GM18907 (cell line): ENCODE measurements around the gene QKI.
"Not testable (repeated sequence)": the region's sequence is repeated elsewhere in the genome, so short reads cannot be mapped to it uniquely, and the experiment has no call there.

Experiments used
- ATAC-seq: cut with Tn5 transposase; IDR thresholded peaks from one replicate; pipeline ENCODE4 v1.9.1; 2021; ENCODE audit warnings: mild to moderate bottlenecking, moderate library complexity; ENCODE audit not compliant: unreplicated experiment

Gene QKI

DNA sequence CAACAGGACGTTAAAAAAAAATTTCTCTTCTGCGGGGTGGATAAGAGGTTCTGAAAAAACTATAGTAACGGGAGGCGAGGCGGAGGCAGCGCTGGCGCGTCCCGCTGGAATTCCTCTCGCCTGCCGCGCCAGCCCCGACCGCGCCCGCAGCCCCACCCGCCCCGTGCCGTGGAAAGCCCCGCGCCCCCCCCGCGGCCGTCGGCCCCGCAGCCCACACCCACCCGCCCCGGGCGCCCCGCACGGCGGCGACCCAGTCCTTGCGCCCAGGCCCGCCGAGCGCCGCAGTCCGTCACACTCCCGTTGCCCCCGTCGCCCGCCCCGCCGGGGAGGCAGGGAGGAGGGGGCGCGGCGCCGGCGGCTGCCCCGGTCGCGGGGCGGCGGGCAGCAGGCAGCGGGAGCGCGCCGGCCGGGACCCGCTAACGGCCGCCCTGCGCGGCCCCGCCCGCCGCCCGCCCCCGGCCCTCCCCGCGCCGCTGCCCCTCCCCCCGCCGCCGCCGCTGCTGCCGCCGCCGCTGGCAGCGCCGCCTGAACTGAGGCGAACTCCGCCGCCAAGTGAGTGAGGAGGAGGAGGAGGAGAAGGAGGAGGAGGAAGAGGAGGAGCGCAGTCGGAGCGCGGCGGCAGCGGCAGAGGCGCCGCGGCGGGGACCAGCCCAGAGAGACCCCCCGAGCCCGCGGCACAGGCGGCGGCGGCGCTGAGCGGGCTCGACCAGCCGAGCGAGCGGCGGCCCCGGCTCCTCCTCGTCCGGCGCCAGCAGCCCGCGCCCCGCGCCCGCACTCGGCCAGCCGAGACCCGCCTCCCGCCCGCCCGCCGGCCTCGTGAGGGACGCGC lies at the start of gene QKI:
TSS of gene QKI (plus strand) at position 602 of the 829 bp plus-strand sequence. CDS start 476 bp downstream, outside the sequence.
- peak; percentile 46 for ATAC-seq

DNA sequence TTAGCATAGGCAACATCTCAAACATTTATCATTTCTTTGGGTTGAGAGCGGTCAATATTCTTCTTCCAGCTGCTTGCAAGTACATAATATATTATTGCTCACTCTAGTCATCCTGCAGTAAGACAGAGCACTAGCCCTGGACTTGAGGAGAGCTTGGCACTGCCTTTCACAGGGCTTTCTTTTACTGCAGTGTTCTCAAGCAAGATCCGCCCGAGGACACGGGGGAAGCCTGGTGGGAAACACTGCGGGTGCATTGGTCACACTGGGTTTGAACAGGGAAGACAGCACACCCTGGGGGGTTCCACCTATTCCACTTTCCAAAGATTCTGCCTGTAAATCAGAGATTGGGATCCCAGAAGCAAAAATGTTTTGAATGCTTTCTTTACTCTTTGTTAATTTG lies 48.2 kb upstream of the QKI start:
- no peak for ATAC-seq

DNA sequence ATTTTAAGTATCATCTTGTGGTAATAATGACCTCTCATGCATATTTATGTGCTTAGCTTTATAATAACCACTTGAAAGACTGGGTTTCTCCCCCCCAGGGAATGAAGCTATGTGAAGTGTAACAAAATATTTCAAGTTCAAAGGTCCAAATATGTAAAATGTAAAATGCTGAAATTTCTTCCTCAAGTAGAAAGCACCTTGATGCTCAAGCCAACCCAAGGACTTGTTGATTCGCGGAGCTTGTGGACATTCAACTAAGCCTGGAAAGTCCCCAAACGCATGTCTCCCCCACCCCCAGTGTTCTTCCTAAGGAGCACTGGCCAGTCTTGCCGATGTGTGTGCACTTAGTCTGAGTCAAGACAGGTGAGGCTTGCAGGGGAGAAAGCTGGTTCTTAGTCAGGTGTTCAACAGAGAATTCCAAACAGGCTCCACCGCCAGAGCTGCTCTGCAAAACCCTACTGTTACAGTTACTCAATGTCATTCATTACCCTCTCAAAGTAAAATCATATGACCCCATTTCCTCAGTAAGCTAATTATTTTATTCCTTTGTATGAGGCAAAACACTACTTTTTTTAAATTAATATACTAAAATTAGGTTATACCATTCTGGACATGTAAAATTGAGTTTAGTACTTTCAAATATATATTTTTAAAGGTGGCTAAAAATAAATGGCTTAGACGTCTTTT lies 46.9 kb upstream of the QKI start:
- no peak for ATAC-seq

DNA sequence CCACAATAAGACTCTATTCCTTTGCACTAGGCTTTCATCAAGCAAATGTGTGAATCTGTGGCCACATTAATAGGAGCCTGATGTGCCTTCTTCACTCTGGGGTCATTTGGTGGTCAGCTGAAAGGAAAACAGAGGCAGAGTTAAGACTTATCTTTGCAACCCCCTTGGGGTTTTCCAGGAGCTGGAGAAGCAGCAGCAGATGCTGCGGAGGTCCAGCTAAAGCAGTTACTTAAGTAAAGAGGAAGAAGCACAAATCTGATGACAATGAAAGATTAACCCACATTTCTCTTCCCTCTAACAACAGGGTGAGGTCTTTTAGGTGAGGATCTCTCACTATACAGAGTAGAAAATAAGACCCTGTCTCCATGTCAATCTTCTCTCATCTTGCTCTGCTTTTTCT lies 45.4 kb upstream of the QKI start:
- no peak for ATAC-seq

DNA sequence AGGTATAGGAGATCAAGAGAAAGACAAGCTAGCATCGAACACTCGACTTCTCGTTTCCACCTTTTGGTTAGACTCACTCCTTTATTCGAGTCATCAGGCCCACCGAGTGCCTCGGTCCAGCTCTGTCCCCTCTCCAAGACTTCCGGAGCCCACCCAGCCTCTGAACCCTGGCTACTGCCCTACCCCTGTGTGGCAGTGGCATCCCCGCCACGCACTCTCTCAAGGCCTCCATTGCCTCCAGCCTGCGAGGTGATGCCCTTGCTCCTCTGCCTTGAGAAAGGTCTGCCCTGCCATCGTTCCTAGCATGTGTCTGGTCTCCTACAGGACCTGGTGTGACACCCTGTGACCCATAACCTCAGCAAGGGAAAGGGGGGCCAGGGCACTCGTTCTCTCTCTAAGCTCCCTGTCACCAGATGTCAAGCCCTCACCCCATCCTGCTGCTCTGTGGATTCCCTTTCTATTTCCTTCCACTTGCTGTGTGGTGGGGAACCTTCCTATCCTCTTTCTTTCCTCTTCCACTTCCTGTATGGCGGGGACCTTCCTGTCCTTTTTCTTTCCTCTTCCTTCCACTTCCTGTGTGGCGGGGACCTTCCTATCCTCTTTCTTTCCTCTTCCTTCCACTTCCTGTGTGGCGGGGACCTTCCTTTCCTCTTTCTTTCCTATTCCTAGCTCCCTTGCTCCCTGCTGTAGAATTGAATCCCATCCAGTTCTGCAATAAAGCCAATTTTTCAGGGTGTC lies 44.7 kb upstream of the QKI start:
- no peak for ATAC-seq

DNA sequence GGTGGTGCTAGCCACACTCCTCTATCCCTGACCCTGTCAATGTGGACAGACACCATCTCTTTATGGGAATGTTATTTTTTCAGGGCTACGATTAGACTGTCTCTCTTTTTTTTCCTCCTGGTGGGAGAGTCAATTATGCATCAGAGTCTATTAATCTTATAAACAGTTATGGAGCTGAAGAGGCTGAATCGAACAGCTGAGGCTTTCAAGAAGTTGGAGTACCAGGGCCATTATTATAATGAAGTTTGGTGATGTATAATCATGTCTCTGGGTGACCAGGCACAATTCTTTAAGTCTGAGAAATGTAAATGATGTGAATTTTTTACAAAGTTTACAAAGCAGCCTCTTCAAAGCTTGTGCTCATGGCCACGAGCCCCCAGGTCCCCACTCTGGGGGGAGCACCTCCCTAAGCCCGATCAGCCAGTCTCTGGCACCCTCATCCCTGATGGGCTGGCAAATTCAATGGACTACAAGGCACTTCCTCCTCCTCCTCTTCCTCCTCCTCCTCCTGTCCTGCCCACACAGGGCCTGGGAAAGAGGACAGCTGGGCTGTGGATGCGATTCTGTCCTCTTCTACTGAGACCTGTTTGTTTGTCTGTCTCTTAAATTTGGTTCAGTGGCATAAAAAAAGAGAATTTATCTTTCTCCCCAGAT lies 43.9 kb upstream of the QKI start:
- no peak for ATAC-seq

DNA sequence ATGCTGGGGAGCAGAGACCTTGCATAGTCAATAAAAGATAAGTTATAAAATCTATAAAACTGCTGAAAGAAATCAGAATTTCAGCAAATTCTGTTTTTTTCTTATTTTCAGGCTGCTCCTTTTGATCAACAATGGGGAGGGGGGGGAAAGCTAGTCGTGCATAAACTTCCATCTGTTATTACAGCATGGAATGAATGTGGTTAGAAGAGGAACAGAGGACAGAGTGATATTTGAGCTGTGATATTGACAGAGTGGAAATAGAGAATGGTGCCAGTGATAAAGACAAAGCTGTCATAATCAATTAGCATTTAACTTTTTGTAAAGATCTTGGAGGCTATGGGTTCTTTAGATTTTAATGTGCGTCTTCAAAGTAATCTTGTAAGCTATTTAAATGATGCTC lies 43.4 kb upstream of the QKI start:
- ATAC-seq: no peak

DNA sequence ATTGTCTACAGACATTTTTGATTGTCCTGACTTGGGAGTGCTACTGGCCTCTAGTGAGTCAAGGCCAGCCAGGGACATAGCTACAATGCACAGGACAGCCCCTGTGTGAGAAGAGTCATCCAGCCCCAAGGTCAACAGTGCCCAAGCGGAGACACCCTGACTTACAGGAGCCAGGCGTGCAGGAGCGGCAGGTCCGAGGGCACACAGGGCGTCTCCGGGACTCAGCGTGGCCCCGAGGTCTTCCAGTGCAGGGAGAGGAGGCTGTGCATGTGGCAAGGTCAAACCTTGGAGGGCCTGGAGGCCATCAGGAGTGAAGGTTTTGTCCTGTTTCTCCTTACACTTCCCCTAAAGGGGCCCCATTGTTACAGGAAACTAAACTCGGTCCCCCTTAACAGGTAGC lies 41.3 kb upstream of the QKI start:
- no peak for ATAC-seq

DNA sequence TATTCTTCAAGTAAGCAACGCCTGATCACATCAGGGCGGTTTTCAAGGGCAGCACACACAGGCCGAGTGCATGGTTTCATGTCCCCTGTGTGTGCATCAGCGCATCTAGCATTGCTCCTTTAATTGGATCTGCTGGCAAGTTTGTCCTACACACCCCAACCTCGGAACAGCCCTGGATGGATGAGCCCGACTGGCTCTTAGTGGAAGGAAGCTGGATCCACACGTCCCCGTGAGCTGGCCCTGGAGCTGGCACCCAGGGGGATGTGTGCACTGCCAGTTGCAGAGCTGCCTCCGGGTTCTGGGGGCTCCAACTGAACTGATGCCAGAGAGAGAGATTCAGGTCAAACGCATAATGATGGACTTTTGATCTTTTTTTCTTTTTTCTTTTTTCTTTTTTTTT lies 39.2 kb upstream of the QKI start:
- ATAC-seq: no peak

DNA sequence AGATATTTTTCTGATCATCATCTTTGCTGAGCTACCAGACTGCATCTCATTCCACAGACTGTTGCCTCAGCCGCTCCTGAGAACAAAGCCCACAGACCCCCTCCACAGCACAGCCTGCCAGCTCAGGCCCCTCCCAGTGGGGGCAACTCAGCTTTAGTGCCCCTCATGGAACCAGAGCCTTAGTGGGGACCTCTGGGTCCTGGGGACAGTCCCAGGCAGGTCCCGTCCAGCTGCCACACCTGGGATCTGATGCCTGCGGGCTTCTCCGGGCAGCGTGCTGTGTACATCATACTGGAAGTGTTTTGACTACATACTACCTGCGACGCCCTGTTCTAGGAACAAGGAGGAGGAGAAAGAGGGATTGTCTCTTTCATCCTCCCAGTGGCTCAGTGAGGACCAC lies 38.3 kb upstream of the QKI start:
- no peak for ATAC-seq

DNA sequence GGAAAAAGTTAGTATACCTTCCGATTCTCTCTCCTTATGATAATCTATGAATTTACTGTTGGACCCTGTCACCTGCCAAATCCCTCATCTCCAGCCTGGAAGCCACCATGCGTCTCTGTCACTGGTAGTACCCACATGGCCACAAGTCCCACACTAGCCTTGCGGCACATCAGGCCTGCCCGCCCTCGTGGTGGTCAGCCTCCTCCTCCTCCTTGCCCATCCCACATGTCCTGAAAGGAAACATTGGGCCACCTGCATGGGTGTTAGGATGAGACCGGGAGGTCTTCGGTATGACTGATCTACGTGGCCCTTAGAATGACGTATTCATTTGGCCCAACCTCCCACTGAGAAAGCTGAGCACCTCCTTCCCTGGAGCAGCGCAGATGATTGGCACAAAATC lies 37.0 kb upstream of the QKI start:
- ATAC-seq: no peak

DNA sequence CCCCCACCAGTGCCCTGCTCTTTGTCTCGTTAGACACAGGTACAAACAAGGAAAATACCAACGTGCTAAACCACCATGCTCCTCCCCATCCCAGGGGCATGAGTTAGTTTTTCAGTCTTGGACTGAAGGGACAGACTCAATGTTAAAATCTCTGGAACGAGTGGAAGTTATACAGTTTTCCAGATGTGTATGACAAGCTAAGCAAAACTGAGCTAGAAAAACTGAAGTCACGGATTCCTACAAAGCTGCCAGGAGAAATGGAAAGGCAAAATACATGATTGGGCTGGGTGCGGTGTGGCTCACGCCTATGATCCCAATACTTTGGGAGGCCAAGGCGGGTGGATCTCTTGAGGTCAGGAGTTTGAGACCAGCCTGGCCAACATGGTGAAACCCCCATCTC lies 34.3 kb upstream of the QKI start:
- no peak for ATAC-seq

DNA sequence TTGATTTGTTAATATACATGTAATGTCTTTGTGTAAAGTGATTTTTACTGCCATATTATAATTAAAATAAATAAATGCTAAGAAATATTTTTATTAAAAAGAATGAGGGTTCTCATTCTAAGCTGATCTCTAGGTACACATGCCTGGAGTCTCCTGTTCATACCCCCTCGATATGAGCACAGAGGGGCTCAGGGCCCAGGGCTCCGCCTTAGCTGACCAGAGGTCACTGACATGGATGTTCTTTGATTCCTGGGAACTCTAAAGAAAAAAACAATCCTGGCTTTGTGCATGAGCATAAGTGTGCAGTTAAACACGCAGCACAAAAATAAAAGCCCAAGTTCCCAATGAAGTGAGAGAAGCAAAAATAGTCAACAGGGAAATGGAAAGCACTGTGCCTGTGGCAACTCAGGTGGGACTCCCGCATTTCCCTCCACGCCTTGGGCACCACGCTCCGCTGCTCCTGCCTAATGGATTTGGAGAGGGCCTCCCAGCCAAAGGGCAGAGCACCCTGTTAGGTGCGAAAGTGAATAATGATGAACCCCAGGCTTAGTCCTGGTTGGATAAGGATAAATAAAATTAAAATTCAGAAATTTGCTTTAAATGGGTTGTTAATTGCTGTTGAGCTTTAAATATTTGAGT lies 33.3 kb upstream of the QKI start:
- ATAC-seq: no peak

DNA sequence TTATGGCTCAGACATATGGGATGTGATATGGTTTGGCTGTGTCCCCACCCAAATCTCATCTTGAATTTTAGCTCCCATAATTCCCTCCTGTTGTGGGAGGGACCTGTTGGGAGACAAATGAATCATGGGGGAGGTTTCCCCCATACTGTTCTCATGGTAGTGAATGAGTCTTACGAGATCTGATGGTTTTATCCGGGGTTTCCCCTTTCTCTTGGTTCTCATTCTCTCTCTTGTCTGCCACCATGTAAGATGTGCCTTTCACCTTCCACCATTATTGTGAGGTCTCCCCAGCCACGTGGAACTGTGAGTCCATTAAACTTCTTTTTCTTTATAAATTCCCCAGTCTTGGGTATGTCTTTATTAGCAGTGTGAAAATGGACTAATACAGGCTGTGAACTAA lies 31.1 kb upstream of the QKI start:
- ATAC-seq: not testable (repeated sequence)

DNA sequence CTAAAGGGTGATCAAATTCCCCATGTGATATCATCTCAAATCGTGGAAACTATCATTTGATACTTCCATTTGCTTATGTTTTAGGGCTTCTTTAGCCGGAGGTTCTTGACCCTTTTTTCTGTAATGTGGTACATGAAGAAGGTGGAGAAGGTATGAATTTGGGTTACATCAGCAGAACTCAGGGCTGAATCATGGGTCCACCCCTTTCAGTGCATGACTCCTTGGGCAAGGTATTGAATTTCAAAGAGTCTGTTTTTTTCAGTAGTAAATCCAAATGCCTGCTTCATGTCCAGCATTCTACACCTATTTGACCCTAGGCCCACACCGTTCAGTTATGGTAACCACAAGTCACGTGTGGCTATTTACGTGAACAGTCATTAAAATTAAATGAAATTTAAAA lies 30.6 kb upstream of the QKI start:
- no peak for ATAC-seq

DNA sequence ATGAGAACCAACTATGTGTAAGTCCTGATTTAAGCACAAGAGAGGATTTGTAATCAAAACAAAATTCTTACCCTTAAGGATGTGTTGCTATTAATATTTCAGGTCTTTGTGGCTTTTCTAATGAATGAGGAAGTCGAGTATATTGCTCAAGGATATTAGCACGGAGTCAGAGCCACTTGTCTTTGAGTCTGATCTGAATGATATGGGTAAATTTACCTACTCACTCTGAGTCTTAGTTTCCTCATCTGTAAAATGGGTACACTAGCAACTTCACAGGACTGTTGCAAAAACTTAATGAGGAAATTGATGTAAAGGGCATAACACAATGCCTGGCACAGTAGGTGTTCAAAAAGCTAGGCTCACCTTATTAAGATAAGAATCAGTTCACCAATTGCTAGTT lies 30.0 kb upstream of the QKI start:
- ATAC-seq: no peak

DNA sequence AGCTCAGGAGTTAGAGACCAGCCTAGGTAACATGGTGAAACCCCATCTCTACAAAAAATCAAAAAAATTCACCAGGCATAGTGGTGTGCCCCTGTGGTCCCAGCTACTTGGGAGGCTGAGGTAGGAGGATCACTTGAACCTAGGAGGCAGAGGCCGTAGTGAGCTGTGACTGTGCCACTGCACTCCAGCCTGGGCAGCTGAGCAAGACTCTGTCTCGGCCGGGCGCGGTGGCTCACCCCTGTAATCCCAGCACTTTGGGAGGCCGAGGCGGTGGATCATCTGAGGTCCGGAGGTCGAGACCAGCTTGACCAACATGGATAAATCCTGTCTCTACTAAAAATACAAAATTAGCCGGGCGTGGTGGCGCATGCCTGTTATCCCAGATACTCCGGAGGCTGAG lies 29.0 kb upstream of the QKI start:
- not testable (repeated sequence) for ATAC-seq

DNA sequence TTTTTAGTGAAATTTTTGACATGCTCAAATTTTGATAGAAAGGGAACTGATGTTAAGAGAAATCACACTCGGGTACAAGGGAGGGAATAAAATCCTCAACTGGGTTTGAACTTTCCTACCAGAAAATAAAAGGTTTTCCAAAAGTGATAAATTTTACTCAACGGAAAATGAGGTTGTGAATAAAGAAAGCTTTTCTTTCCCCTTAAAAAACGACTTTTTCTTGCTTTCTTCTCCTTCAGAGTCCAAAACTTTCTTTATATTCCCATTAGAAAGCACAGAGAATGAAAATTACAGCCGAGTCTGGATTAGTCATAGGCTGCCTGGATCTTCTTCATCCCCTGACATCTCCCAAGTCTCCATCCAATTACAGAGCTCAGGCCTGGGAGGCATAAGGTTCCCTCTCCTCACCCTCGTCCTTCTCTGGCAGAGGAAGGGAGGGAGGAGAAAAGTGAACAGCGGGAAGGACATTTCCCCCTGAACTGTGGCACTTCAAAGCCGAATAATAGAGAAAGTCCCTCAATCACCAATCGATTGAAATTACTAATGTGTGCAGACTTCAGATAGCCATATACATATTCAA lies 28.1 kb upstream of the QKI start:
- no peak for ATAC-seq

DNA sequence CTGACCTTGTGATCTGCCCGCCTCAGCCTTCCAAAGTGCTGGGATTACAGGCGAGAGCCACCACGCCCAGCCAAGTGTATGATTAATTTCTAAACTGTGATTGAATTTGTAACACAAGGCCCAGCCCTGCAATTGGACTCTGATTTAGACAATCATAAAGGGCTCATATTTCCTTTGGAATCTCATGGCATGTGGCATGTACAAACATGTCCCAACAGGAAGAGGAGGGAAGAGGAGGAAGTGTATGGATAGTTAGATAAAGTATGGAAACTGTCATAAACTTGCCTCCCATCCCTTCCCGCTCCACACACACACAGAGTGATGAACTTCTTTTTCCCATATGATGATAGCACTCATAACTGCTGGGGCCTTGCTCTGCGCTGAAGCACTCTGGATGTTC lies 27.2 kb upstream of the QKI start:
- no peak for ATAC-seq

DNA sequence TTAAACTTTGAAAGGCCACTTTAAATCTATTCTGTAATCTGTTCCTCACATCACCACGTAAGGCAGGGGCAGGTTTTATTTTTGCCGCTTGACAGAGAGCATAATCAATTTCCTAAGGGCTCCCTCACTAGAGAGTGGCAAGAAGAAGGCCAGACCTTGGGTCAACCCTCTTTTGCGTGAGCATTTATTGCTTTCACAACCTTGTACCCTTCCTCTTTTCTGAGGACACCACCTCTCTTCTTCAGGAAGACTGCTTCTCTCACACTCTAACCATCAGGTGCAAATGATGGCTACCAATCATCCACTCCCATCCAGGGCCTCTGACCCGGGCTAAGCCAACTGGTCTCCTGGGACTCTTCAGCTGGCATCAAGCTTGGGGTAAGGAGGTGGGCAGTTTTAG lies 25.2 kb upstream of the QKI start:
- no peak for ATAC-seq

DNA sequence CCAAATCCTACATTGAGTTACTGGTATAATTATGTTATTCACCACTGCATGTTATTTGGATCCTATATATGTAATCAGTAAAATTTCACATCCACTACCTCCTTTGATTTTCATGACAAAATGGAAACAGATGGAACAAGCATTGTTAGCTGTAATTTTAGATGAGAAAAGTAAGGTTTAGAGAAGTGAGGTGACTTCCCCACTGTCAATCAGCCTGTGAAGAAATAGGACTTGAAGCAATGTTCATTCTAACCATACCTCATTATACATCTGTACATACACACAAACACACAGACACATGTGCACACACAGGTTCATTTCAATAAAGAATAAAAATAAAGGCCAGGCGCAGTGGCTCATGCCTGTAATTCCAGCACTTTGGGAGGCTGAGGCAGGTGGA lies 23.7 kb upstream of the QKI start:
- ATAC-seq: no peak
